Measurements from ENCODE around the gene CAMK2A. TPM values are rescaled to one million over a fixed set of nuclear protein-coding genes. Genes with fewer than 3 reads are reported as not detected.

CAMK2A gene
- total RNA-seq, 6 experiments from 2014 or later = 0.09 to 0.64 (median 0.18) TPM

DNA sequence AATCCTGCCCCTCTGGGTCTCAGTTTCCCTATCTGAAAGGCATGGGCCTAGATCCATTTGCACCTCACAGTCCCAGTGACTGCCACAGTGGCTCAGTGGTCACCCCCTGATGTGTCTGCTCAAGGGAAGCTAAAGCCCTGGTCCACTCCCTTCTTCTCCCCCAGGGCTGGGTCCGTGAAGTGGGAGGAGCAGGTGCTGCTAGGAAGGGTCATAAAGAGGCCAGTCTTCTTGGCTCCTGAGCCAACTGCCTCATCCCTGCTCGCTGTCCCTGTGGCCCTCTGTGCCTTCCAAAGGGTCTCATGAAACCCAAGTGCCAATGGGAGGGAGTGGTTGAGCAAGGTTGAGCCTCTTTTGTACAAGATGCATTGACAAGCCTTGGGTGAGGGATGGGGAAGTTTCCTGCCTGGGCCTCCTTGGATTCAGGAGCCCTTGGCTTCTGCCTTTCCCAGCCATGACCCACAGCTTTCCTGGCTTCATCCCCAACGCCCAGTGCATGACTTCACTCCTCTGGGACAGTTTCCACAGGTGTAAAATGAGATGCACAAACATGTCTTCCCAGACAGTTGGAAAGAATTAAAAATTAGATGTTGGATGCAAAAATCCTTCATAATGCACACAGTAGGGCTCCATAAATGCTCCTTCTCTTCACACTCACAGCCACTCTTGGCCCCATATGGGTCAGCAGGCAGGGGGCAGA is 101.3 kb downstream of the CAMK2A start:
- DNase-seq = no peak
- TF ChIP-seq CTCF (IDR thresholded peaks at IDR 0.05) = no peak
- H3K4me3 Mint-ChIP-seq = no peak overlapping the region
- no peaks in the 10 kb centered on the region for H3K9me3 Mint-ChIP-seq
- H3K36me3 Mint-ChIP-seq (ENCODE audit: low read depth) = no peaks in the 10 kb centered on the region
- H3K4me1 Mint-ChIP-seq (ENCODE audit: low read depth) = no peaks in the 10 kb centered on the region
- H3K27ac Mint-ChIP-seq = no peak overlapping the region
- peaks cover 47% of the 10 kb centered on the region for H3K27me3 Mint-ChIP-seq (ENCODE audit: insufficient read depth)

- TF ChIP-seq CTCF (IDR thresholded peaks at IDR 0.05) = no peak
- H3K27me3 Mint-ChIP-seq (ENCODE audit: insufficient read depth) = peaks cover 45% of the 10 kb centered on the region
- no peak overlapping the region for H3K27ac Mint-ChIP-seq
- H3K36me3 Mint-ChIP-seq (ENCODE audit: low read depth) = no peaks in the 10 kb centered on the region
- H3K4me3 Mint-ChIP-seq = no peak overlapping the region
- H3K9me3 Mint-ChIP-seq = no peaks in the 10 kb centered on the region
- DNase-seq = no peak
- H3K4me1 Mint-ChIP-seq (ENCODE audit: low read depth) = peaks cover 5% of the 10 kb centered on the region
Observed at GRCh38 chr5:150186897-150187296, 102.7 kb downstream of the CAMK2A start.

GRCh38 chr5:150186137-150186536 is 103.4 kb downstream of the CAMK2A start:
- no peaks in the 10 kb centered on the region for H3K9me3 Mint-ChIP-seq
- no peak overlapping the region for H3K27ac Mint-ChIP-seq
- H3K4me1 Mint-ChIP-seq (ENCODE audit: low read depth) = peaks cover 12% of the 10 kb centered on the region

DNA sequence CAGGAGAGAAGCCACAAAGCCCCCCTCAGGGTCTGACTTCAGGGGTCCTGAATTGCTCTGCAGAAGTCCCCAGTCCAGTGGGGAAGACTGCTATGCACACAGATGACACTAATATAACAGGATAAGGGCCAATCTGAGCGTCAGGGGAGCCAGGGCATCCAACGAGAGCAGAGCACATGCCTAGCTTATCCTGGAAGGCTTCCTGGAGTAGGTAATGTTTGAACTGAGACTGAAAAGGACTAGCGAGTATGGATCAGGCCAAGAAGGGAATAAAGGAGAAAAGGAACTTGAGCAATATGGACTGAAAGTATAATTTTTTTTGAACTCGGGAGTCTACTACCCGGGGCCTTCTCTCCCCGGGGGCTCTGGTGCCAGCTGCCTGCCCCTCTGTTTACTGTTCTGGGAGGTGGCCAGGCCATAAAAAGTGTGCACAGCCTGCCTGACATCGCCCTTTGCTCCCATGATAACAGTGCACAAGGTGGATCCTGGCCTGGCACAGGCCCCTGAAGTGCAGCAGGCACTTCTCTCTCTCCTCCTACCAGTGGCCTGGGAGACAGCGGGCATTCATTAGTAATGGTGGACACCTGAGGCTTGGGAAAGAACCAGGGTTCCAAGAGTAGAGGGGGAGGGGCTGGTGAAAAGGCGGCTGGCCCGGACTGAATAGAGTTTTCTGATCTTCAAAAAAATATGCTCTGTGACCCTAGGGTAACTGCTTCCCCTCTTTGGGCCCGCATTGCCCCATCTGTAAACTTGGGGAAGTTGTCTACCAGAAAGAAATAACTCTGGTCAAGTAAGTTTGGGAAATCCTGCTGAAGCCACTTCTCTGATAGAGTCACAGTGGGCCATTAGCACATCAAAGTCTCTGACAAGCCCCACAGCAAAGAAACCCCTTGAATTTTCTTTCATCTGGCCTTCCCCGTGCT is 104.3 kb downstream of the CAMK2A start:
- no peaks in the 10 kb centered on the region for H3K9me3 Mint-ChIP-seq
- no peak overlapping the region for H3K27ac Mint-ChIP-seq
- peaks cover 39% of the 10 kb centered on the region for H3K27me3 Mint-ChIP-seq (ENCODE audit: insufficient read depth)
- no peak overlapping the region for H3K4me3 Mint-ChIP-seq
- no peak for DNase-seq
- H3K4me1 Mint-ChIP-seq (ENCODE audit: low read depth) = peaks cover 21% of the 10 kb centered on the region
- H3K36me3 Mint-ChIP-seq (ENCODE audit: low read depth) = no peaks in the 10 kb centered on the region
- no peak for TF ChIP-seq CTCF (IDR thresholded peaks at IDR 0.05)

More at GRCh38 chr5:150186137-150186536, 103.4 kb downstream of the CAMK2A start:
- Mint-ChIP-seq H3K27me3 (ENCODE audit: insufficient read depth) (peaks cover 43% of the 10 kb centered on the region), H3K36me3 (ENCODE audit: low read depth) (no peaks in the 10 kb centered on the region), H3K4me3 (no peak overlapping the region)
- DNase-seq = no peak
- TF ChIP-seq CTCF (IDR thresholded peaks at IDR 0.05) = no peak

- Mint-ChIP-seq H3K27me3 (ENCODE audit: insufficient read depth) (peaks cover 31% of the 10 kb centered on the region), H3K9me3 (no peaks in the 10 kb centered on the region), H3K36me3 (ENCODE audit: low read depth) (no peaks in the 10 kb centered on the region), H3K4me3 (no peak overlapping the region), H3K27ac (no peak overlapping the region), H3K4me1 (ENCODE audit: low read depth) (peaks cover 22% of the 10 kb centered on the region)
- no peak for DNase-seq
- TF ChIP-seq CTCF (IDR thresholded peaks at IDR 0.05) = no peak
Observed at GRCh38 chr5:150184006-150184405, 105.6 kb downstream of the CAMK2A start.

Measured in HFFc6 (cell line).